Measurements from ENCODE around the gene HTR3A.

HTR3A gene

GRCh38 chr11:114027391-114027790, 52.5 kb downstream of the HTR3A start:
- CTCF ChIA-PET, result interaction anchor here (5.9 kb wide), 1 partner anchor 234 kb away, joined by 40 read pairs; no protein-coding TSS in a partner anchor
- POLR2A ChIA-PET, result no interaction called here
- no peak for DNase-seq (ENCODE audit: low read depth, low spot score)
- no peak for TF ChIP-seq CTCF (IDR thresholded peaks at IDR 0.05; ENCODE audit: insufficient read depth, low read length, missing control alignments)
- no peak overlapping the region for H3K4me3 ChIP-seq (ENCODE audit: low read depth, low read length)

- ChIA-PET POLR2A (no interaction called here), CTCF (interaction anchor here (5.9 kb wide), 1 partner anchor 233 kb away, joined by 40 read pairs; no protein-coding TSS in a partner anchor)
- DNase-seq (ENCODE audit: low read depth, low spot score), result no peak
- no peak overlapping the region for H3K4me3 ChIP-seq (ENCODE audit: low read depth, low read length)
- TF ChIP-seq CTCF (IDR thresholded peaks at IDR 0.05; ENCODE audit: insufficient read depth, low read length, missing control alignments), result no peak
Observed at GRCh38 chr11:114027926-114028325, 53.0 kb downstream of the HTR3A start.

GRCh38 chr11:114031246-114031966, 56.5 kb downstream of the HTR3A start:
- ChIA-PET POLR2A (no interaction called here), CTCF (no interaction called here)
- H3K4me3 ChIP-seq (ENCODE audit: low read depth, low read length), result no peak overlapping the region
- no peak for TF ChIP-seq CTCF (IDR thresholded peaks at IDR 0.05; ENCODE audit: insufficient read depth, low read length, missing control alignments)
- no peak for DNase-seq (ENCODE audit: low read depth, low spot score)

GRCh38 chr11:114031967-114032320, 57.0 kb downstream of the HTR3A start:
- no peak overlapping the region for H3K4me3 ChIP-seq (ENCODE audit: low read depth, low read length)
- ChIA-PET CTCF (no interaction called here), POLR2A (no interaction called here)
- no peak for DNase-seq (ENCODE audit: low read depth, low spot score)
- no peak for TF ChIP-seq CTCF (IDR thresholded peaks at IDR 0.05; ENCODE audit: insufficient read depth, low read length, missing control alignments)

- TF ChIP-seq CTCF (IDR thresholded peaks at IDR 0.05; ENCODE audit: insufficient read depth, low read length, missing control alignments), result no peak
- no peak for DNase-seq (ENCODE audit: low read depth, low spot score)
- ChIA-PET CTCF (interaction anchor here (8.3 kb wide), 1 partner anchor 229 kb away, joined by 135 read pairs; no protein-coding TSS in a partner anchor), POLR2A (no interaction called here)
- H3K4me3 ChIP-seq (ENCODE audit: low read depth, low read length), result no peak overlapping the region
Observed at GRCh38 chr11:114033066-114033465, 58.2 kb downstream of the HTR3A start.

- no peak for DNase-seq (ENCODE audit: low read depth, low spot score)
- H3K4me3 ChIP-seq (ENCODE audit: low read depth, low read length), result no peak overlapping the region
- no peak for TF ChIP-seq CTCF (IDR thresholded peaks at IDR 0.05; ENCODE audit: insufficient read depth, low read length, missing control alignments)
- POLR2A ChIA-PET, result no interaction called here
- CTCF ChIA-PET, result interaction anchor here (8.3 kb wide), 1 partner anchor 228 kb away, joined by 135 read pairs; no protein-coding TSS in a partner anchor
Observed at GRCh38 chr11:114033572-114033971, 58.7 kb downstream of the HTR3A start.

Data from AG04449 (cell line).